SK-N-SH treated with all-trans-retinoic acid at 6 μM for 48 hours (cell line): ENCODE measurements around the gene BEST3.

ENCODE experiments used
- ATAC-seq: fragments of 200-7000 bp; cut with Tn5 transposase; 3 replicates; pipeline ENCODE4 v1.9.1; 2020; ENCODE audit warnings: mild to moderate bottlenecking, moderate library complexity
- ARNTL ChIP-seq: fragments of 450-650 bp; formaldehyde crosslinking; IDR thresholded peaks from 2 replicates; pipeline ENCODE4 v1.5.0; 2020; ENCODE audit warnings: low read depth, mild to moderate bottlenecking, moderate library complexity, borderline replicate concordance
- BACH2 ChIP-seq: fragments of 250-450 bp; sonication (Bioruptor Pico); IDR thresholded peaks from 2 replicates; pipeline ENCODE4 v1.9.0; 2021; ENCODE audit warnings: mild to moderate bottlenecking, borderline replicate concordance
- ESRRG ChIP-seq: fragments of 250-450 bp; sonication (Bioruptor Pico); IDR thresholded peaks from 2 replicates; pipeline ENCODE4 v1.6.1; 2021; ENCODE audit warnings: mild to moderate bottlenecking
- GLIS3 ChIP-seq: fragments of 250-450 bp; sonication (Bioruptor Pico); IDR thresholded peaks from 2 replicates; pipeline ENCODE4 v1.5.0; 2020; ENCODE audit warnings: mild to moderate bottlenecking, moderate library complexity
- ISL1 ChIP-seq: fragments of 250-450 bp; sonication (Bioruptor Pico); IDR thresholded peaks from 2 replicates; pipeline ENCODE4 v2.1.2; 2022; ENCODE audit warnings: mild to moderate bottlenecking, moderate library complexity
- OSR1 ChIP-seq: fragments of 250-450 bp; sonication (Bioruptor Pico); IDR thresholded peaks from 2 replicates; pipeline ENCODE4 v1.8.0; 2022; ENCODE audit warnings: moderate library complexity, mild to moderate bottlenecking, inconsistent platforms
- RARB ChIP-seq: fragments of 250-450 bp; sonication (Bioruptor Pico); IDR thresholded peaks from 2 replicates; pipeline ENCODE4 v1.8.0; 2021; ENCODE audit warnings: mild to moderate bottlenecking, moderate library complexity
- TCF4 ChIP-seq: fragments of 250-450 bp; sonication (Bioruptor Pico); IDR thresholded peaks from 2 replicates; pipeline ENCODE4 v1.8.0; 2021; ENCODE audit warnings: mild to moderate bottlenecking, moderate library complexity, borderline replicate concordance
- TOX ChIP-seq: fragments of 250-450 bp; sonication (Bioruptor Pico); IDR thresholded peaks from 2 replicates; pipeline ENCODE4 v1.8.0; 2021; ENCODE audit warnings: mild to moderate bottlenecking, moderate library complexity, borderline replicate concordance
- ZC3H10 ChIP-seq: fragments of 250-450 bp; sonication (Bioruptor Pico); IDR thresholded peaks from 2 replicates; pipeline ENCODE4 v1.5.1; 2021; ENCODE audit warnings: mild to moderate bottlenecking, moderate library complexity
- ZFP30 ChIP-seq: fragments of 450-650 bp; formaldehyde crosslinking; IDR thresholded peaks from 2 replicates; pipeline ENCODE4 v1.5.0; 2022; ENCODE audit warnings: mild to moderate bottlenecking, moderate library complexity
- ZNF565 ChIP-seq: fragments of 450-650 bp; formaldehyde crosslinking; conservative IDR thresholded peaks from 2 replicates; pipeline ENCODE4 v1.5.0; 2020; ENCODE audit warnings: low read depth, mild to moderate bottlenecking, moderate library complexity
- ZNF70 ChIP-seq: fragments of 450-650 bp; formaldehyde crosslinking; IDR thresholded peaks from 2 replicates; pipeline ENCODE4 v1.5.0; 2020; ENCODE audit warnings: mild to moderate bottlenecking, moderate library complexity
- TF ChIP-seq, protein P1 (sequence below): fragments of 250-450 bp; sonication (Bioruptor Pico); IDR thresholded peaks from 2 replicates; pipeline ENCODE4 v1.5.0; 2020; ENCODE audit warnings: mild to moderate bottlenecking, moderate library complexity
- TF ChIP-seq, protein P2 (sequence below): fragments of 250-450 bp; sonication (Bioruptor Pico); IDR thresholded peaks from 2 replicates; pipeline ENCODE4 v1.8.0; 2021; ENCODE audit warnings: low read depth, mild to moderate bottlenecking, moderate library complexity, borderline replicate concordance
- TF ChIP-seq, protein P3 (sequence below): fragments of 250-450 bp; sonication (Bioruptor Pico); IDR thresholded peaks from 2 replicates; pipeline ENCODE4 v1.5.1; 2020; ENCODE audit warnings: low read depth, mild to moderate bottlenecking, moderate library complexity
- TF ChIP-seq, protein P4 (sequence below): fragments of 250-450 bp; sonication (Bioruptor Pico); IDR thresholded peaks from 2 replicates; pipeline ENCODE4 v1.5.1; 2021; ENCODE audit warnings: mild to moderate bottlenecking, moderate library complexity
- TF ChIP-seq, protein P5 (sequence below): fragments of 250-450 bp; sonication (Bioruptor Pico); IDR thresholded peaks from 2 replicates; pipeline ENCODE4 v1.8.0; 2020; ENCODE audit warnings: mild to moderate bottlenecking, moderate library complexity, borderline replicate concordance

BEST3 gene

DNA sequence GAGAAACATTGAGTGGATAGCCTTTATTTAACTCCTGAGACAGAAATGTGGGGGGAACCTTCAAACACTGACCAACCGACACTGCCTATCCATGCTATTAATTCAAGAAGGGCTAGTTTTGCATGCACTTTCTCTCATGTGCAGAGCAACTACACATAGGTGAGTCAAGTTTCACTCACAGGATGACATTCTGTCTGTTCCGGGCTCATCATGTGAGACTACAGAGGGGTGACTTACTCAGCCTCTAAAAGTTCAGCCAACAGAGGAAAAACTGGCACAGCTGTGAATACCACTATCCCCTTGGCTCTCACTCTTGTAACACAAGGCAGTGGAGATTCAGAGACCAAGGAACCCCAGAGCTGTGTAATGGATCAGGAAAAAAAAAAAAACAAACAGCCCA, 13.3 kb downstream of the BEST3 start:
- TF ChIP-seq OSR1 (no peak), TCF4 (CRISPR knock-in tag) (no peak), BACH2 (CRISPR knock-in tag) (no peak), ISL1 (CRISPR knock-in tag) (no peak), ZC3H10 (no peak), ARNTL (no peak), ZNF70 (no peak), TOX (no peak)
- TF ChIP-seq, protein P1, sequence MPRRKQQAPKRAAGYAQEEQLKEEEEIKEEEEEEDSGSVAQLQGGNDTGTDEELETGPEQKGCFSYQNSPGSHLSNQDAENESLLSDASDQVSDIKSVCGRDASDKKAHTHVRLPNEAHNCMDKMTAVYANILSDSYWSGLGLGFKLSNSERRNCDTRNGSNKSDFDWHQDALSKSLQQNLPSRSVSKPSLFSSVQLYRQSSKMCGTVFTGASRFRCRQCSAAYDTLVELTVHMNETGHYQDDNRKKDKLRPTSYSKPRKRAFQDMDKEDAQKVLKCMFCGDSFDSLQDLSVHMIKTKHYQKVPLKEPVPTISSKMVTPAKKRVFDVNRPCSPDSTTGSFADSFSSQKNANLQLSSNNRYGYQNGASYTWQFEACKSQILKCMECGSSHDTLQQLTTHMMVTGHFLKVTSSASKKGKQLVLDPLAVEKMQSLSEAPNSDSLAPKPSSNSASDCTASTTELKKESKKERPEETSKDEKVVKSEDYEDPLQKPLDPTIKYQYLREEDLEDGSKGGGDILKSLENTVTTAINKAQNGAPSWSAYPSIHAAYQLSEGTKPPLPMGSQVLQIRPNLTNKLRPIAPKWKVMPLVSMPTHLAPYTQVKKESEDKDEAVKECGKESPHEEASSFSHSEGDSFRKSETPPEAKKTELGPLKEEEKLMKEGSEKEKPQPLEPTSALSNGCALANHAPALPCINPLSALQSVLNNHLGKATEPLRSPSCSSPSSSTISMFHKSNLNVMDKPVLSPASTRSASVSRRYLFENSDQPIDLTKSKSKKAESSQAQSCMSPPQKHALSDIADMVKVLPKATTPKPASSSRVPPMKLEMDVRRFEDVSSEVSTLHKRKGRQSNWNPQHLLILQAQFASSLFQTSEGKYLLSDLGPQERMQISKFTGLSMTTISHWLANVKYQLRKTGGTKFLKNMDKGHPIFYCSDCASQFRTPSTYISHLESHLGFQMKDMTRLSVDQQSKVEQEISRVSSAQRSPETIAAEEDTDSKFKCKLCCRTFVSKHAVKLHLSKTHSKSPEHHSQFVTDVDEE (CRISPR knock-in tag): no peak
- TF ChIP-seq, protein P2, sequence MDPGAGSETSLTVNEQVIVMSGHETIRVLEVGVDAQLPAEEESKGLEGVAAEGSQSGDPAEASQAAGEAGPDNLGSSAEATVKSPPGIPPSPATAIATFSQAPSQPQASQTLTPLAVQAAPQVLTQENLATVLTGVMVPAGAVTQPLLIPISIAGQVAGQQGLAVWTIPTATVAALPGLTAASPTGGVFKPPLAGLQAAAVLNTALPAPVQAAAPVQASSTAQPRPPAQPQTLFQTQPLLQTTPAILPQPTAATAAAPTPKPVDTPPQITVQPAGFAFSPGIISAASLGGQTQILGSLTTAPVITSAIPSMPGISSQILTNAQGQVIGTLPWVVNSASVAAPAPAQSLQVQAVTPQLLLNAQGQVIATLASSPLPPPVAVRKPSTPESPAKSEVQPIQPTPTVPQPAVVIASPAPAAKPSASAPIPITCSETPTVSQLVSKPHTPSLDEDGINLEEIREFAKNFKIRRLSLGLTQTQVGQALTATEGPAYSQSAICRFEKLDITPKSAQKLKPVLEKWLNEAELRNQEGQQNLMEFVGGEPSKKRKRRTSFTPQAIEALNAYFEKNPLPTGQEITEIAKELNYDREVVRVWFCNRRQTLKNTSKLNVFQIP (CRISPR knock-in tag): no peak
- TF ChIP-seq, protein P3, sequence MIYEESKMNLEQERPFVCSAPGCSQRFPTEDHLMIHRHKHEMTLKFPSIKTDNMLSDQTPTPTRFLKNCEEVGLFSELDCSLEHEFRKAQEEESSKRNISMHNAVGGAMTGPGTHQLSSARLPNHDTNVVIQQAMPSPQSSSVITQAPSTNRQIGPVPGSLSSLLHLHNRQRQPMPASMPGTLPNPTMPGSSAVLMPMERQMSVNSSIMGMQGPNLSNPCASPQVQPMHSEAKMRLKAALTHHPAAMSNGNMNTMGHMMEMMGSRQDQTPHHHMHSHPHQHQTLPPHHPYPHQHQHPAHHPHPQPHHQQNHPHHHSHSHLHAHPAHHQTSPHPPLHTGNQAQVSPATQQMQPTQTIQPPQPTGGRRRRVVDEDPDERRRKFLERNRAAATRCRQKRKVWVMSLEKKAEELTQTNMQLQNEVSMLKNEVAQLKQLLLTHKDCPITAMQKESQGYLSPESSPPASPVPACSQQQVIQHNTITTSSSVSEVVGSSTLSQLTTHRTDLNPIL: no peak
- ATAC-seq: peak; percentile 15

DNA sequence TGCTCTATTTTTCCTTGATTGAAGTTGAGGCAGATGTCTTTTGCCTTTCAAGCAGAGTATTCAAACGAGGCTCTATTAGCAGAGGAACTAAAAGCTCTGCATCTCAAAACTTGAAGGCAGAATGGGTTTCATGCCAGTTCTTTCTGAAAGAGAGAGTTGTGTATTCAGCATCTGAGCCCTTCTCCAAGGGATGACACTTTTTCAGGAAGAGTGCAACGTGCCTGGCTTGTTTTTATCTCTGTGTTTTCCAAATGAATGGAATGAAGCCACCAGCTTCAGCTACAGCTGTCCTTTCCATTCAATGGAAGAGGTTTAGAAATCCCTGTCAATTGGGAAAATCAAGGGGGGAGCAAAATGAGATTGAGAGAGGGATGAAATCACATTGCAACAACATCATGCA, 14.6 kb downstream of the BEST3 start:
- TF ChIP-seq GLIS3 (CRISPR knock-in tag) (no peak), ZNF565 (CRISPR knock-in tag) (no peak), ZNF70 (no peak), ISL1 (CRISPR knock-in tag) (no peak), ZFP30 (CRISPR knock-in tag) (no peak)
- TF ChIP-seq, protein P2 (CRISPR knock-in tag): no peak
- ATAC-seq: no peak

DNA sequence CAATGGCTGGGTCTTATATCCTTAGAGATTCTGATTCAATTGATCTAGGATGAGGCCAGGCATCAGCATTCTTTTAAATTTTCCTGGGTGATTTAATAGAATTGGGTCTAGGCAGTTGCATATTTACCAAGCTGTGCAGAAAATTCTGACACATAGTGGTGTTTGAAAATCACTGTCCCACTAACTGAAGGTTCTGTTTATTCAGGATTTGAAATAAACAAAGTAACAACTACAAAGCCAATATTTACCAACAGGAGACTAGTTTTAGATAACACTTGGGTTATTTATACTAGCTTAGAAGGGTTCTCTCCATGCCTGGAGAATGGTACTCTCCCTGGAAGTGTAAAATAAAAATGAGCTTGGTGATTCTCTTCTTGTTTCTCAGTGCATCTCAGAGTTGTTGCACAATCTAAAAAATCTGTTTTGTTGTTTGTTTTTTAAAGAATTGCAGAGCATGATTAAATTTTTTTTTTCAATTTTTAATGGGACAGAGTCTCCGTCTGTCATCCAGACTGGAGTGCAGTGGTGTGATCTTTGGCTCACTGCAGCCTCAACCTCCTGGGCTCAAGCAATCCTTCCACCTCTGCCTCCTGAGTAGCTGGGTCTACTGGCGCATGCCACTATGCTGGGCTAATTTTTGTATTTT, 16.9 kb downstream of the BEST3 start:
- TF ChIP-seq GLIS3 (CRISPR knock-in tag) (no peak), TOX (no peak), ESRRG (no peak), ISL1 (CRISPR knock-in tag) (no peak), RARB (CRISPR knock-in tag) (no peak), ZNF565 (CRISPR knock-in tag) (no peak), BACH2 (CRISPR knock-in tag) (no peak), TCF4 (CRISPR knock-in tag) (no peak), ARNTL (no peak)
- TF ChIP-seq, protein P4, sequence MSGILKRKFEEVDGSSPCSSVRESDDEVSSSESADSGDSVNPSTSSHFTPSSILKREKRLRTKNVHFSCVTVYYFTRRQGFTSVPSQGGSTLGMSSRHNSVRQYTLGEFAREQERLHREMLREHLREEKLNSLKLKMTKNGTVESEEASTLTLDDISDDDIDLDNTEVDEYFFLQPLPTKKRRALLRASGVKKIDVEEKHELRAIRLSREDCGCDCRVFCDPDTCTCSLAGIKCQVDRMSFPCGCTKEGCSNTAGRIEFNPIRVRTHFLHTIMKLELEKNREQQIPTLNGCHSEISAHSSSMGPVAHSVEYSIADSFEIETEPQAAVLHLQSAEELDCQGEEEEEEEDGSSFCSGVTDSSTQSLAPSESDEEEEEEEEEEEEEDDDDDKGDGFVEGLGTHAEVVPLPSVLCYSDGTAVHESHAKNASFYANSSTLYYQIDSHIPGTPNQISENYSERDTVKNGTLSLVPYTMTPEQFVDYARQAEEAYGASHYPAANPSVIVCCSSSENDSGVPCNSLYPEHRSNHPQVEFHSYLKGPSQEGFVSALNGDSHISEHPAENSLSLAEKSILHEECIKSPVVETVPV (CRISPR knock-in tag): no peak
- TF ChIP-seq, protein P5, sequence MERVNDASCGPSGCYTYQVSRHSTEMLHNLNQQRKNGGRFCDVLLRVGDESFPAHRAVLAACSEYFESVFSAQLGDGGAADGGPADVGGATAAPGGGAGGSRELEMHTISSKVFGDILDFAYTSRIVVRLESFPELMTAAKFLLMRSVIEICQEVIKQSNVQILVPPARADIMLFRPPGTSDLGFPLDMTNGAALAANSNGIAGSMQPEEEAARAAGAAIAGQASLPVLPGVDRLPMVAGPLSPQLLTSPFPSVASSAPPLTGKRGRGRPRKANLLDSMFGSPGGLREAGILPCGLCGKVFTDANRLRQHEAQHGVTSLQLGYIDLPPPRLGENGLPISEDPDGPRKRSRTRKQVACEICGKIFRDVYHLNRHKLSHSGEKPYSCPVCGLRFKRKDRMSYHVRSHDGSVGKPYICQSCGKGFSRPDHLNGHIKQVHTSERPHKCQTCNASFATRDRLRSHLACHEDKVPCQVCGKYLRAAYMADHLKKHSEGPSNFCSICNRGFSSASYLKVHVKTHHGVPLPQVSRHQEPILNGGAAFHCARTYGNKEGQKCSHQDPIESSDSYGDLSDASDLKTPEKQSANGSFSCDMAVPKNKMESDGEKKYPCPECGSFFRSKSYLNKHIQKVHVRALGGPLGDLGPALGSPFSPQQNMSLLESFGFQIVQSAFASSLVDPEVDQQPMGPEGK (CRISPR knock-in tag): no peak
- TF ChIP-seq, protein P3: no peak
- no peak for ATAC-seq
